Measurements from ENCODE around the gene RAD1. TPM values are rescaled to one million over a fixed set of nuclear protein-coding genes. Genes with fewer than 3 reads are reported as not detected.
A peak's percentile ranks its signal among the peaks of the same experiment; 100 is the strongest.
"Not testable (repeated sequence)": the region's sequence is repeated elsewhere in the genome, so short reads cannot be mapped to it uniquely, and the experiment has no call there.

Gene RAD1
- total RNA-seq, 2 experiments from 2014 or later: 27.6 to 30.6 TPM

- Mint-ChIP-seq H3K36me3 (peaks cover 17% of the 10 kb centered on the region), H3K27me3 (no peaks in the 10 kb centered on the region), H3K9me3 (no peaks in the 10 kb centered on the region), H3K27ac (no peak overlapping the region), H3K4me1 (peaks cover 36% of the 10 kb centered on the region), H3K4me3 (peak overlapping the region; percentile 87)
- POLR2A ChIA-PET: interaction anchor here (3.6 kb wide), 1 partner anchor 11 kb away, joined by 108 read pairs; the partner anchor contains the start of genes BRIX1 and RAD1
- ATAC-seq (ENCODE audit: low read depth) (no peak), DNase-seq (no peak)
These were observed 13.0 kb upstream of the RAD1 start for GRCh38 chr5:34928267-34928666.

DNA sequence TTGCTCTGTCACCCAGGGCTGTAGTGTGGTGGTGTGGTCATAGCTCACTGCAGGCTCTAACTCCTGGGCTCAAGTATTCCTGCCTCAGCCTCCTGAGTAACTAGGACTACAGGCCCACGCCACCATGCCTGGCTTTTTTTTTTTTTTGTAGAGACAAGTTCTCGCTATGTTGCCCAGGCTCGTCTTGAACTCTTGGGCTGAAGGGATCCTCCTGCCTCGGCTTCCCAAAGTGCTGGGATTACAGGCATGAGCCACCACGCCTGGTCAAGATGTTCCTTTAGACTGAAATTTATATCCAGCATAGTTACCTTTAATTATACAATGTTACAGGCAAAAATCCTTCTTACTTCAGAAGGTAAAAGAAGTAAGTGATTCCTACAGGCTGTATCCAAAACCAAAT lies 12.5 kb upstream of the RAD1 start:
- Mint-ChIP-seq H3K9me3 (no peaks in the 10 kb centered on the region), H3K4me3 (no peak overlapping the region), H3K27ac (no peak overlapping the region), H3K27me3 (no peaks in the 10 kb centered on the region), H3K4me1 (peaks cover 37% of the 10 kb centered on the region), H3K36me3 (peaks cover 18% of the 10 kb centered on the region)
- DNase-seq (no peak), ATAC-seq (ENCODE audit: low read depth) (no peak)
- POLR2A ChIA-PET: interaction anchor here (3.6 kb wide), 1 partner anchor 11 kb away, joined by 108 read pairs; the partner anchor contains the start of genes BRIX1 and RAD1

DNA sequence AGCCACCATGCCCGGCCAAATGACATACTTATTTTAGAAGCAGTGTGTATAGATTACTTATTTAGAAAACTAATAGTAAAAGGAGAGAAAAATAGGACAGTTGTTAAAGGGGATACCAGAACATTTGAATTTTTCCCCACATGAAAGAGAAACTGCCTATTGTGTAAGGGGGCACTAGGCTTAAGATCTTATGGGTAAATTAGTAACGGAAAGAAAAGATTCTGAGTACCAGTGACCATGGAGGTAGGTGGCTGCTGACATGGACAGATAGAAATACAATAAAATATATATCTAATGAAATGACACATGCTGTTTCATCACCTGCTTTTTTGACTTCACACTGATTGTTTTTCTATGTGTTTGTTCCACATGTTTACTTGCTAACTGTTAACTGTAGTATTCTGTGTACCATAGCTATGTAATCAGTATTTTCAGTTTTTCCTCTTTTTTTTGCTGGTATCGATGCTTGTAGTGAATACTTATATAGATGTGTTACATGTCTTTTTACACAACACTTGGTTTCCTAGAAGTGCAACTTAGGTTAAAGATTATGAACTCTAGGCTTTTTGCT lies 11.1 kb upstream of the RAD1 start:
- no peaks in the 10 kb centered on the region for H3K9me3 Mint-ChIP-seq
- DNase-seq (no peak), ATAC-seq (ENCODE audit: low read depth) (no peak)
- H3K36me3 Mint-ChIP-seq: peaks cover 20% of the 10 kb centered on the region
- H3K27me3 Mint-ChIP-seq: no peaks in the 10 kb centered on the region
- peaks cover 35% of the 10 kb centered on the region for H3K4me1 Mint-ChIP-seq
- H3K27ac Mint-ChIP-seq: no peak overlapping the region
- H3K4me3 Mint-ChIP-seq: no peak overlapping the region
- POLR2A ChIA-PET: no interaction called here

DNA sequence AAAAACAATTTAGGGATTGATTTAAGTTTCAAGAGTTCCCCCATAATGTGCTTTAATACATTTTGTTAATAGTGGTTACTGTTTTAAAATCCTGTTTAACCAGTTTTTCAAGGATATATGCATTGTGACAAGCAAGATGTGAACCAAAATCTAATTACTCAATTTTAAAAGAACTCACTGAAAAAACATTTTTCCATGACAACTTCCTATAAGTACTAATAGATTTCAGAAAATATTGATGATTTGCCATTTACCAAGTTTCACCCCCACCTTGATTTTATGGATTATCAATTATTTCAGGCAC lies 9.1 kb upstream of the RAD1 start:
- no peaks in the 10 kb centered on the region for H3K27me3 Mint-ChIP-seq
- POLR2A ChIA-PET: interaction anchor here (2.0 kb wide), 1 partner anchor 9 kb away, joined by 14 read pairs; the partner anchor contains the start of genes BRIX1 and RAD1
- H3K36me3 Mint-ChIP-seq: peaks cover 22% of the 10 kb centered on the region
- no peaks in the 10 kb centered on the region for H3K9me3 Mint-ChIP-seq
- no peak overlapping the region for H3K27ac Mint-ChIP-seq
- peaks cover 31% of the 10 kb centered on the region for H3K4me1 Mint-ChIP-seq
- ATAC-seq (ENCODE audit: low read depth) (no peak), DNase-seq (no peak)
- H3K4me3 Mint-ChIP-seq: no peak overlapping the region

- Mint-ChIP-seq H3K36me3 (peaks cover 22% of the 10 kb centered on the region), H3K4me3 (peak overlapping the region; percentile 9)
- DNase-seq: no peak
These were observed 8.6 kb upstream of the RAD1 start for GRCh38 chr5:34923694-34924461.

GRCh38 chr5:34923256-34923655 lies 8.0 kb upstream of the RAD1 start:
- not testable (repeated sequence) for ATAC-seq (ENCODE audit: low read depth); H3K4me3 Mint-ChIP-seq; H3K9me3 Mint-ChIP-seq; DNase-seq; H3K27me3 Mint-ChIP-seq
- Mint-ChIP-seq H3K27ac (peak overlapping the region; percentile 71), H3K36me3 (peaks cover 22% of the 10 kb centered on the region), H3K4me1 (peaks cover 26% of the 10 kb centered on the region)
- POLR2A ChIA-PET: interaction anchor here (0.6 to 2.0 kb wide), 2 partner anchors 8 to 13 kb away, joined by 3 to 14 read pairs; partner anchors contain the start of genes BRIX1 and RAD1

More at GRCh38 chr5:34923694-34924461, 8.6 kb upstream of the RAD1 start:
- peak; percentile 94 for ATAC-seq (ENCODE audit: low read depth)
- Mint-ChIP-seq H3K9me3 (no peaks in the 10 kb centered on the region), H3K27me3 (no peaks in the 10 kb centered on the region), H3K27ac (peak overlapping the region; percentile 71), H3K4me1 (peaks cover 28% of the 10 kb centered on the region)
- POLR2A ChIA-PET: interaction anchor here (0.6 to 2.0 kb wide), 2 partner anchors 9 to 13 kb away, joined by 3 to 14 read pairs; partner anchors contain the start of genes BRIX1 and RAD1

- H3K27ac Mint-ChIP-seq: no peak overlapping the region
- H3K9me3 Mint-ChIP-seq: no peaks in the 10 kb centered on the region
- peaks cover 31% of the 10 kb centered on the region for H3K4me1 Mint-ChIP-seq
- H3K36me3 Mint-ChIP-seq: peaks cover 23% of the 10 kb centered on the region
- ATAC-seq (ENCODE audit: low read depth): no peak
- no peak overlapping the region for H3K4me3 Mint-ChIP-seq
- POLR2A ChIA-PET: interaction anchor here (6.2 kb wide), 1 partner anchor 10 kb away, joined by 108 read pairs; the partner anchor contains the start of gene DNAJC21
- DNase-seq: no peak
- H3K27me3 Mint-ChIP-seq: no peaks in the 10 kb centered on the region
These were observed 3.8 kb upstream of the RAD1 start for GRCh38 chr5:34919077-34919476.

GRCh38 chr5:34918025-34918424 lies 2.7 kb upstream of the RAD1 start:
- H3K9me3 Mint-ChIP-seq: no peaks in the 10 kb centered on the region
- DNase-seq (no peak), ATAC-seq (ENCODE audit: low read depth) (no peak)
- H3K36me3 Mint-ChIP-seq: peaks cover 18% of the 10 kb centered on the region
- H3K27me3 Mint-ChIP-seq: no peaks in the 10 kb centered on the region
- H3K27ac Mint-ChIP-seq: no peak overlapping the region
- H3K4me1 Mint-ChIP-seq: peaks cover 27% of the 10 kb centered on the region
- POLR2A ChIA-PET: interaction anchor here (6.2 kb wide), 1 partner anchor 11 kb away, joined by 108 read pairs; the partner anchor contains the start of gene DNAJC21
- H3K4me3 Mint-ChIP-seq: no peak overlapping the region

DNA sequence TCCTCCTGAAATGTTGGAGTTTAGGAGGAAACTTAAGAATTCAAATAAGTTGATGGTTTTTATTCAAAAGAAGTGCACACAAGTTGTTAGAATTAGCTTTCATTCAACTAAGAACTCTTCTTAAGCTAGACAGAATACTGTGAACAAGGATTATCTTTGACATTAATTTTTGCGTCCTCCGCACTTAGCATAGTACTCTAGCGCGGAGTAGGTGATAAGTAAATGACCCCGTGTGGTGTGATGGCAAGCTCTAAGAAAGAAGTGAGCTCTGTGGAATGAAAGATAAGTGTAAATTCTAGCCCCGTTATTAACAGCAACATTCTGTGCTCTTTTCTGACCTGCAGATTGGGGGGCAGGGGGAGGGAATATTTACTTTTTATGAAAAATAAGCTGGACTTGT lies 1.2 kb upstream of the RAD1 start:
- POLR2A ChIA-PET: interaction anchor here (1.7 to 6.2 kb wide), 2 partner anchors 12 to 18 kb away, joined by 5 to 108 read pairs; partner anchors contain the start of gene DNAJC21
- DNase-seq (no peak), ATAC-seq (ENCODE audit: low read depth) (no peak)
- no peaks in the 10 kb centered on the region for H3K9me3 Mint-ChIP-seq
- no peak overlapping the region for H3K27ac Mint-ChIP-seq
- peaks cover 15% of the 10 kb centered on the region for H3K36me3 Mint-ChIP-seq
- H3K4me1 Mint-ChIP-seq: peaks cover 26% of the 10 kb centered on the region
- H3K27me3 Mint-ChIP-seq: no peaks in the 10 kb centered on the region
- H3K4me3 Mint-ChIP-seq: no peak overlapping the region

DNA sequence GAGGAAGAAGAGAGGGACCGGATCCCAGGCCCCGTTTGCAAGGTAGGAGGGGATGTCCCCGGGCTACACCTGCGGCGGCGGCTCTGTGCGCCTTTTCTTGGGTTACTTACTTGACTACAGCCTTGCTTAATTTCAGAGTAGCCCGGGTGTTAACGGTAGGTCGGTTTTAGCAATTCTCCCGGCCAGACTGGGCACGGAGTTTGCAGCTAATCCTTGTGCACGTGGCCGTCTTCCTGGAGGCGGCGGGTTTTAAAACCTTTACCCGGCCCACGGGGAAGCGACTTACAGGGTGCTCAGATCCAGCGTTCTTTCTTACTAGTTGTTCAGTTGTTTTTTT lies 520 bp upstream of the RAD1 start:
- no peak for DNase-seq
- Mint-ChIP-seq H3K36me3 (peaks cover 21% of the 10 kb centered on the region), H3K27me3 (no peaks in the 10 kb centered on the region), H3K9me3 (no peaks in the 10 kb centered on the region), H3K4me1 (peaks cover 25% of the 10 kb centered on the region), H3K4me3 (no peak overlapping the region), H3K27ac (no peak overlapping the region)
- POLR2A ChIA-PET: interaction anchor here (1.0 to 6.2 kb wide), 9 partner anchors 8 to 1235 kb away, joined by 3 to 108 read pairs (median 4); partner anchors contain the start of genes DNAJC21 and TTC23L
- no peak for ATAC-seq (ENCODE audit: low read depth)

- Mint-ChIP-seq H3K4me1 (peaks cover 28% of the 10 kb centered on the region), H3K36me3 (peaks cover 22% of the 10 kb centered on the region), H3K27ac (no peak overlapping the region), H3K9me3 (no peaks in the 10 kb centered on the region), H3K4me3 (no peak overlapping the region), H3K27me3 (no peaks in the 10 kb centered on the region)
- POLR2A ChIA-PET: interaction anchor here (0.6 to 6.2 kb wide), 8 partner anchors 9 to 1238 kb away, joined by 3 to 108 read pairs (median 4); partner anchors contain the start of genes DNAJC21 and TTC23L
- ATAC-seq (ENCODE audit: low read depth): peak; percentile 2
- no peak for DNase-seq
These were observed 599 bp downstream of the RAD1 start for GRCh38 chr5:34914671-34915138.

GRCh38 chr5:34913072-34913471 lies 2.2 kb downstream of the RAD1 start:
- H3K27me3 Mint-ChIP-seq: no peaks in the 10 kb centered on the region
- DNase-seq (no peak), ATAC-seq (ENCODE audit: low read depth) (no peak)
- H3K27ac Mint-ChIP-seq: no peak overlapping the region
- peaks cover 28% of the 10 kb centered on the region for H3K4me1 Mint-ChIP-seq
- no peak overlapping the region for H3K4me3 Mint-ChIP-seq
- H3K9me3 Mint-ChIP-seq: no peaks in the 10 kb centered on the region
- POLR2A ChIA-PET: interaction anchor here (1.8 kb wide), 1 partner anchor 16 kb away, joined by 4 read pairs; the partner anchor contains the start of gene DNAJC21
- H3K36me3 Mint-ChIP-seq: peaks cover 25% of the 10 kb centered on the region

DNA sequence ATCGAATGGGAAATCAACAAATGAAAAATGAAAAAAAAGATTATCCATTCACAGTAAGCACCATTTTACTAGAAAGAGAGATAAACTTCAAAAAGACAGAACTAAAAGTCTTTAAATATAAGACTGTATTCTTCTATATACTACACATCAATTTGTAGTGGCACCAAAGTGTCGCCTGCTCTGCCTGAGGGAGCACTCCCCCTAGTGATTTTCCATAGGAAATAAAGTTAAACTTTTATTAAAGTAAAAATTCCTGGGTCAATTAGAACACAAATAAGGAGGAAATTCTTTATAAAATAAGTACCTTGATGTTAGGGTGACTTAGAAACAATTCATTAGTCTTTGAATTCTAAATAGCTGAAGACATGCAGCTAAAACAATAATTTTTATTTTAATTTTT lies 9.7 kb downstream of the RAD1 start:
- ATAC-seq (ENCODE audit: low read depth): no peak
- Mint-ChIP-seq H3K4me1 (peaks cover 4% of the 10 kb centered on the region), H3K36me3 (peaks cover 15% of the 10 kb centered on the region), H3K27ac (no peak overlapping the region), H3K4me3 (no peak overlapping the region), H3K27me3 (no peaks in the 10 kb centered on the region), H3K9me3 (no peaks in the 10 kb centered on the region)
- no peak for DNase-seq
- POLR2A ChIA-PET: no interaction called here
